Measurements from ENCODE around the gene PYM1.
"Not testable (repeated sequence)": the region's sequence is repeated elsewhere in the genome, so short reads cannot be mapped to it uniquely, and the experiment has no call there.

PYM1 gene

GRCh38 chr12:55925870-55926737 is 1.6 kb downstream of the PYM1 start:
- peaks cover 6% of the 10 kb centered on the region; the same call in 1 of the 2 replicates for H4K20me1 ChIP-seq (ENCODE audit: low read depth, low read length)
- no peak for TF ChIP-seq CTCF (IDR thresholded peaks at IDR 0.05; ENCODE audit: insufficient read depth, low read length, poor library complexity, severe bottlenecking)
- no peak for TF ChIP-seq EZH2phosphoT487 (conservative IDR thresholded peaks at IDR 0.05; ENCODE audit: low read length)
- peak overlapping the region; percentile 100 for H3K27ac ChIP-seq (ENCODE audit: low read depth, low read length)
- H3K4me3 ChIP-seq (ENCODE audit: insufficient read depth, low read length, poor library complexity, severe bottlenecking) = peak overlapping the region; percentile 92
- H3K4me2 ChIP-seq (ENCODE audit: low read depth, low read length, poor library complexity, severe bottlenecking) = peak overlapping the region; percentile 86
- H3K9ac ChIP-seq (ENCODE audit: low read length) = peak overlapping the region; percentile 91
- no peaks in the 10 kb centered on the region for H3K9me3 ChIP-seq (ENCODE audit: insufficient read depth, low read length)
- H3K9me2 ChIP-seq (replicated peaks; ENCODE audit: insufficient read depth, low read length) = no peaks in the 10 kb centered on the region
- H3F3A ChIP-seq (ENCODE audit: insufficient read depth) = peaks cover 58% of the 10 kb centered on the region
- H2AFZ ChIP-seq (ENCODE audit: low read depth, low read length, severe bottlenecking) = peak overlapping the region; percentile 37
- H3K36me3 ChIP-seq (ENCODE audit: low read length) = peaks cover 5% of the 10 kb centered on the region; the same call in 1 of the 2 replicates
- H3K79me2 ChIP-seq (ENCODE audit: insufficient read depth, low read length) = peaks cover 61% of the 10 kb centered on the region
- H3K27me3 ChIP-seq (ENCODE audit: low read length) = no peaks in the 10 kb centered on the region

DNA sequence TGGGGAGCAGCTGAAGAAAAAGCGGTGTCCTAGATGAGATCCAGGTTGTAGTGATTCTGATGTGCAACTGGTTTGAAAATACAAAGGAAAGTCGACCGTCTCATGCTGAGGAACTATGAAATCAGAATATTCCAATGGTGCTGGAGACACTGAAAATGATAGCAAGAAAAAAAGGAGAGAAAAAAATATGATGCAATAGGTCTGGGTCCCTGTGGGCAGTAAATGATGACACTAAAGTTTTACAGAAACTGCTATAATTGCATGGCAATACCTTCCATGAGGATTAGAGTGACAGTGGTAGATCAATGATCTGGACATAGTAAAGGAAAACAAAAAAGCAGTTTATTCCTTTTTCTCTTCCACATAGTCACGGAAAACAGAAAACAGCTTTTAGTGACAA is 2.3 kb downstream of the PYM1 start:
- no peak overlapping the region for H2AFZ ChIP-seq (ENCODE audit: low read depth, low read length, severe bottlenecking)
- no peaks in the 10 kb centered on the region for H3K9me3 ChIP-seq (ENCODE audit: insufficient read depth, low read length)
- peak overlapping the region; percentile 100 for H3K27ac ChIP-seq (ENCODE audit: low read depth, low read length)
- peaks cover 51% of the 10 kb centered on the region for H3F3A ChIP-seq (ENCODE audit: insufficient read depth)
- H3K9ac ChIP-seq (ENCODE audit: low read length) = peak overlapping the region; percentile 91
- H4K20me1 ChIP-seq (ENCODE audit: low read depth, low read length) = peaks cover 6% of the 10 kb centered on the region; the same call in 1 of the 2 replicates
- peaks cover 9% of the 10 kb centered on the region; the same call in 1 of the 2 replicates for H3K36me3 ChIP-seq (ENCODE audit: low read length)
- peaks cover 68% of the 10 kb centered on the region for H3K79me2 ChIP-seq (ENCODE audit: insufficient read depth, low read length)
- peak overlapping the region; percentile 92 for H3K4me3 ChIP-seq (ENCODE audit: insufficient read depth, low read length, poor library complexity, severe bottlenecking)
- H3K27me3 ChIP-seq (ENCODE audit: low read length) = no peaks in the 10 kb centered on the region
- no peak for TF ChIP-seq CTCF (IDR thresholded peaks at IDR 0.05; ENCODE audit: insufficient read depth, low read length, poor library complexity, severe bottlenecking)
- TF ChIP-seq EZH2phosphoT487 (conservative IDR thresholded peaks at IDR 0.05; ENCODE audit: low read length) = no peak
- no peaks in the 10 kb centered on the region for H3K9me2 ChIP-seq (replicated peaks; ENCODE audit: insufficient read depth, low read length)
- H3K4me2 ChIP-seq (ENCODE audit: low read depth, low read length, poor library complexity, severe bottlenecking) = peak overlapping the region; percentile 86

GRCh38 chr12:55923648-55924047 is 4.0 kb downstream of the PYM1 start:
- H3K9ac ChIP-seq (ENCODE audit: low read length); H3K27me3 ChIP-seq (ENCODE audit: low read length); H3K4me2 ChIP-seq (ENCODE audit: low read depth, low read length, poor library complexity, severe bottlenecking); H3K27ac ChIP-seq (ENCODE audit: low read depth, low read length); H4K20me1 ChIP-seq (ENCODE audit: low read depth, low read length); H3K36me3 ChIP-seq (ENCODE audit: low read length); H3K4me3 ChIP-seq (ENCODE audit: insufficient read depth, low read length, poor library complexity, severe bottlenecking); H3K9me2 ChIP-seq (replicated peaks; ENCODE audit: insufficient read depth, low read length); H2AFZ ChIP-seq (ENCODE audit: low read depth, low read length, severe bottlenecking); H3K9me3 ChIP-seq (ENCODE audit: insufficient read depth, low read length): not testable (repeated sequence)
- peaks cover 34% of the 10 kb centered on the region for H3F3A ChIP-seq (ENCODE audit: insufficient read depth)
- peaks cover 85% of the 10 kb centered on the region for H3K79me2 ChIP-seq (ENCODE audit: insufficient read depth, low read length)

GRCh38 chr12:55922126-55922525 is 5.6 kb downstream of the PYM1 start:
- no peaks in the 10 kb centered on the region for H3K27me3 ChIP-seq (ENCODE audit: low read length)
- H3K9ac ChIP-seq (ENCODE audit: low read length) = no peak overlapping the region
- H3K4me2 ChIP-seq (ENCODE audit: low read depth, low read length, poor library complexity, severe bottlenecking) = no peak overlapping the region
- H3K4me3 ChIP-seq (ENCODE audit: insufficient read depth, low read length, poor library complexity, severe bottlenecking) = no peak overlapping the region
- no peaks in the 10 kb centered on the region for H3K9me3 ChIP-seq (ENCODE audit: insufficient read depth, low read length)
- H3K79me2 ChIP-seq (ENCODE audit: insufficient read depth, low read length) = peaks cover 96% of the 10 kb centered on the region
- TF ChIP-seq CTCF (IDR thresholded peaks at IDR 0.05; ENCODE audit: insufficient read depth, low read length, poor library complexity, severe bottlenecking) = no peak
- TF ChIP-seq EZH2phosphoT487 (conservative IDR thresholded peaks at IDR 0.05; ENCODE audit: low read length) = no peak
- no peak overlapping the region for H3K27ac ChIP-seq (ENCODE audit: low read depth, low read length)
- no peaks in the 10 kb centered on the region for H3K9me2 ChIP-seq (replicated peaks; ENCODE audit: insufficient read depth, low read length)
- H3K36me3 ChIP-seq (ENCODE audit: low read length) = peaks cover 9% of the 10 kb centered on the region; the same call in 1 of the 2 replicates
- peaks cover 18% of the 10 kb centered on the region for H3F3A ChIP-seq (ENCODE audit: insufficient read depth)
- peaks cover 6% of the 10 kb centered on the region; the same call in 1 of the 2 replicates for H4K20me1 ChIP-seq (ENCODE audit: low read depth, low read length)
- H2AFZ ChIP-seq (ENCODE audit: low read depth, low read length, severe bottlenecking) = no peak overlapping the region

DNA sequence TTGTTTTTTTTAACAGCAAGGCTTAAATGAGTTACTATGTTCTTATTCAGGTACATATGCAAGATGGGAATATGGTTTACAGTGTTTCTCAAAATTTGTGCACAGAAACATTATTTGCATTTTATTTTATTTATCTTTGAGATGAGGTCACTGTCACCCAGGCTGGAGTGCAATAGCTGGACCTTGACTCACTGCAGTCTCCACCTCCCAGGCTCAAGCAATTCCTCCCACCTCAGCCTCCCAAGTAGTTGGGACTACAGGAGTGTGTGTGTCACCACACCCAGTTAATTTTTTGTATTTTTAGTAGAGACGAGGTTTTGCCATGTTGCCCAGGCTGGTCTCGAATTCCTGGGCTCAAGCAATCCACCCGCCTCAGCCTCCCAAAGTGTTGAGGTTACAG is 8.7 kb downstream of the PYM1 start:
- H3K4me3 ChIP-seq (ENCODE audit: insufficient read depth, low read length, poor library complexity, severe bottlenecking); H3K27ac ChIP-seq (ENCODE audit: low read depth, low read length): not testable (repeated sequence)

More for the DNA sequence above, 8.7 kb downstream of the PYM1 start:
- not testable (repeated sequence) for H3K27me3 ChIP-seq (ENCODE audit: low read length); H3K4me2 ChIP-seq (ENCODE audit: low read depth, low read length, poor library complexity, severe bottlenecking); H2AFZ ChIP-seq (ENCODE audit: low read depth, low read length, severe bottlenecking); H3F3A ChIP-seq (ENCODE audit: insufficient read depth); H3K9me3 ChIP-seq (ENCODE audit: insufficient read depth, low read length); H3K9me2 ChIP-seq (replicated peaks; ENCODE audit: insufficient read depth, low read length); H4K20me1 ChIP-seq (ENCODE audit: low read depth, low read length); H3K9ac ChIP-seq (ENCODE audit: low read length)
- peaks cover 96% of the 10 kb centered on the region for H3K79me2 ChIP-seq (ENCODE audit: insufficient read depth, low read length)
- peaks cover 11% of the 10 kb centered on the region; the same call in 1 of the 2 replicates for H3K36me3 ChIP-seq (ENCODE audit: low read length)

Data from SU-DHL-6 (cell line).